ENCODE measurements around the gene PPM1A. TPM values are rescaled to one million over a fixed set of nuclear protein-coding genes. Genes with fewer than 3 reads are reported as not detected.

PPM1A gene
- polyA plus RNA-seq, 3 donors, result 18.4 to 34.1 (median 21.5) TPM

- Mint-ChIP-seq H3K36me3 (peaks cover 0 to 2% of the 10 kb centered on the region in 2 donors), H3K4me3 (no peak overlapping the region), H3K27me3 (ENCODE audit: low read depth in 3 of 3) (peaks cover 0 to 3% (median 1%) of the 10 kb centered on the region in 3 donors), H3K27ac (peak overlapping the region in 2 of 7 donors; percentile 55 to 65), H3K9me3 (peaks cover 0 to 1% (median 0%) of the 10 kb centered on the region in 7 donors), H3K4me1 (peaks cover 40% of the 10 kb centered on the region)
- Histone ChIP-seq H2AFZ (ENCODE audit: insufficient read depth, low read depth, low read length, poor library complexity, severe bottlenecking) (no peak overlapping the region), H3K27ac (ENCODE audit: low read depth in 1 of 2, low read length in 2 of 2) (no peak overlapping the region), H3K9ac (ENCODE audit: insufficient read depth, low read length, poor library complexity, severe bottlenecking) (no peak overlapping the region), H3K4me3 (replicated peaks in 1 of 3; ENCODE audit: low read depth in 2 of 3, low read length in 3 of 3) (no peak overlapping the region), H3K36me3 (replicated peaks in 1 of 2; ENCODE audit: control insufficient read depth in 1 of 2, insufficient read depth in 2 of 2, low read length in 2 of 2) (no peaks in the 10 kb centered on the region), H3K79me2 (ENCODE audit: insufficient read depth, low read length) (peaks cover 8% of the 10 kb centered on the region), H3K27me3 (ENCODE audit: control insufficient read depth in 2 of 2, insufficient read depth in 2 of 2, low read length in 2 of 2) (no peaks in the 10 kb centered on the region), H3K4me2 (replicated peaks; ENCODE audit: extremely low read depth, low read length, poor library complexity, severe bottlenecking) (no peak overlapping the region), H3K9me3 (replicated peaks in 1 of 2; ENCODE audit: control insufficient read depth in 1 of 2, insufficient read depth in 1 of 2, low read length in 2 of 2) (no peaks in the 10 kb centered on the region), H4K20me1 (ENCODE audit: insufficient read depth, low read length) (peaks cover 6% of the 10 kb centered on the region), H3K4me1 (ENCODE audit: control insufficient read depth in 1 of 2, insufficient read depth in 2 of 2, low read length in 2 of 2) (peaks cover 33 to 39% of the 10 kb centered on the region in 2 donors)
- TF ChIP-seq CTCF (IDR thresholded peaks at IDR 0.05), result no peak
- 90% methylated on average over 2 of the region's 2 CpGs for WGBS (ENCODE audit: insufficient coverage)
- intact Hi-C loops (cut with micrococcal nuclease), result loop anchor here (5.0 to 10.0 kb wide), 4 partner anchors 81 to 761 kb away; partner anchors contain the start of genes PCNX4 (in 2 of the 2), DHRS7 (in 1 of the 2), JKAMP (in 1 of the 2) and L3HYPDH (in 1 of the 2)
- DNase-seq, result peak in 1 of 3 donors; percentile 42
Observed at GRCh38 chr14:60245380-60246177, 3.4 kb upstream of the PPM1A start.

DNA sequence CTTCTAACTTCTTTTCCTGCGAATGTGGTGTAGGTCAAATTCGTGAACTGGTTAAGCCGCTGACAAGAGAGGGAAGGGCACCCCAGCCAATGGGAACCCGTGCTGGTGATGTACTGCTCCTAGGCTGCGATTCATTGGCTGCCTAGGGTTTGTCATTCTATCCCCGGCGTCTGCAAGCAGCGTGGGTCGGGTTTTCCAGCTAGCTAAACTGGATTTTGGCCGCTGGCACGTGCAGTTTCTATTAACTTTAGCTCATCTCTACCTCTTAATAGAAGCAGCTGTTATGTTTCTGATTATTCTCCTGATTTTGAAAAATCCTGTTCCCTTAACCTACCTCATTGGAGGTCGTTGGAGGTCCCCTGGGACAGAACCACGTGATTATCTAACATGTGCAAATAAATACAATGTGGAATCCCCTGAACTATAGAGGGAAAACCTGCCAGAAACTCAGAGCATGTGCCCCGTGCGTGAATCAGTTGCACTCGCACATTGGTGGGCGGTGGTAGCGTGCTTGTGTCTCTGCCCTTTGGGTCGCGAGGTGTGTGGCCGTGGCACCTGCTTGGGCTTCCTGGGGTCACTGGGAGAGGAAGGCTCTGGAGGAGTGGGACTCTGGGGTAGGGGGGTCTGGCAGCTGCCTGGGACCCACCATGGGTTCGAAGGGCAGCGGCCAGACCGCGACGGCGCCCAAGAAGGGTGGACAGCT lies 876 bp upstream of the PPM1A start:
- H3K4me1 ChIP-seq (ENCODE audit: control insufficient read depth in 1 of 2, insufficient read depth in 2 of 2, low read length in 2 of 2), result peaks cover 35 to 41% of the 10 kb centered on the region in 2 donors
- H3K4me3 ChIP-seq (replicated peaks in 1 of 3; ENCODE audit: low read depth in 2 of 3, low read length in 3 of 3), result peak overlapping the region; percentile 68 to 93 (median 92)
- H2AFZ ChIP-seq (ENCODE audit: insufficient read depth, low read depth, low read length, poor library complexity, severe bottlenecking), result peak overlapping the region; percentile 92
- peak overlapping the region; percentile 98 to 99 for H3K27ac ChIP-seq (ENCODE audit: low read depth in 1 of 2, low read length in 2 of 2)
- H3K79me2 ChIP-seq (ENCODE audit: insufficient read depth, low read length), result peaks cover 34% of the 10 kb centered on the region
- Mint-ChIP-seq H3K4me3 (peak overlapping the region; percentile 87 to 95), H3K9me3 (no peaks in the 10 kb centered on the region), H3K4me1 (peaks cover 52% of the 10 kb centered on the region), H3K36me3 (peaks cover 0 to 6% of the 10 kb centered on the region in 2 donors), H3K27me3 (ENCODE audit: low read depth in 3 of 3) (peaks cover 0 to 3% (median 1%) of the 10 kb centered on the region in 3 donors), H3K27ac (peak overlapping the region; percentile 97 to 100 (median 99))
- peak overlapping the region; percentile 100 for H3K4me2 ChIP-seq (replicated peaks; ENCODE audit: extremely low read depth, low read length, poor library complexity, severe bottlenecking)
- no peak for TF ChIP-seq CTCF (IDR thresholded peaks at IDR 0.05)
- WGBS (ENCODE audit: insufficient coverage), result under 1% methylated on average over 23 of the region's 27 CpGs
- no peaks in the 10 kb centered on the region for H3K9me3 ChIP-seq (replicated peaks in 1 of 2; ENCODE audit: control insufficient read depth in 1 of 2, insufficient read depth in 1 of 2, low read length in 2 of 2)
- H3K9ac ChIP-seq (ENCODE audit: insufficient read depth, low read length, poor library complexity, severe bottlenecking), result peak overlapping the region; percentile 94
- intact Hi-C loops (cut with micrococcal nuclease), result loop anchor here (5.0 to 10.0 kb wide), 4 partner anchors 83 to 763 kb away; partner anchors contain the start of genes PCNX4 (in 2 of the 2), DHRS7 (in 1 of the 2), JKAMP (in 1 of the 2) and L3HYPDH (in 1 of the 2)
- H3K36me3 ChIP-seq (replicated peaks in 1 of 2; ENCODE audit: control insufficient read depth in 1 of 2, insufficient read depth in 2 of 2, low read length in 2 of 2), result no peaks in the 10 kb centered on the region
- DNase-seq, result peak; percentile 81 to 94 (median 90)
- H4K20me1 ChIP-seq (ENCODE audit: insufficient read depth, low read length), result peaks cover 32% of the 10 kb centered on the region
- H3K27me3 ChIP-seq (ENCODE audit: control insufficient read depth in 2 of 2, insufficient read depth in 2 of 2, low read length in 2 of 2), result no peaks in the 10 kb centered on the region

All from CD14-positive monocyte (primary cell).